GM23248 (cell line): ENCODE data around the gene TMEM192.

Experiments used
- EZH2 ChIP-seq: fragments of 200-600 bp; sonication (generic); IDR thresholded peaks from 2 replicates; pipeline ENCODE4 v1.6.1; 2018; ENCODE audit warnings: antibody characterized with exemption, mild to moderate bottlenecking; ENCODE audit not compliant: insufficient read depth, poor library complexity, severe bottlenecking
- EZH2phosphoT487 ChIP-seq: fragments of 200-600 bp; sonication (generic); IDR thresholded peaks from 2 replicates; pipeline ENCODE4 v1.6.1; 2018; ENCODE audit warnings: antibody characterized with exemption, moderate library complexity, mild to moderate bottlenecking, low read depth; ENCODE audit not compliant: insufficient read depth

- TF ChIP-seq EZH2 (no peak), EZH2phosphoT487 (no peak)
These were observed 723 bp downstream of the TMEM192 start for GRCh38 chr4:165111906-165112367.
